ENCODE measurements around the gene RASGRF1.

DNA sequence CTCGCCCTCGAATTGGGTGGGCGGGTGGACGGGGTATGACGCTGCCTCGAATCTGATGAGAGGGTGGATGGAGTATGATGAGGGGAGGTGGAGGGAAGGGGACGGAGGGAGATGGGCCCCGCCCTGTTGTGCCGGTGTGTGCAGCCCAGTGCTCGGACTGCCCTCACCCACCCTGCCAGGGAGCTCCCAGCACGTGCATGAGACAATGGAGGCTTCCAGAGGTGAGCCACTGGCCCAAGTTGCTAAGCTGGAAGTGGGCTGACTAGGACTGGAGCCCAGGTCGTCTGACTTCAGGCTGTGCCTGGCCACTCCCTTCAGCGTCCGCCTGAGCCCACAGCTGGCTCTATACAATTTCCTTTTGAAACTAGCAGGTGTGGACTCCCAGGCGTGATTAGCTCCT lies 98.7 kb downstream of the RASGRF1 start:
- TF ChIP-seq, protein P1, sequence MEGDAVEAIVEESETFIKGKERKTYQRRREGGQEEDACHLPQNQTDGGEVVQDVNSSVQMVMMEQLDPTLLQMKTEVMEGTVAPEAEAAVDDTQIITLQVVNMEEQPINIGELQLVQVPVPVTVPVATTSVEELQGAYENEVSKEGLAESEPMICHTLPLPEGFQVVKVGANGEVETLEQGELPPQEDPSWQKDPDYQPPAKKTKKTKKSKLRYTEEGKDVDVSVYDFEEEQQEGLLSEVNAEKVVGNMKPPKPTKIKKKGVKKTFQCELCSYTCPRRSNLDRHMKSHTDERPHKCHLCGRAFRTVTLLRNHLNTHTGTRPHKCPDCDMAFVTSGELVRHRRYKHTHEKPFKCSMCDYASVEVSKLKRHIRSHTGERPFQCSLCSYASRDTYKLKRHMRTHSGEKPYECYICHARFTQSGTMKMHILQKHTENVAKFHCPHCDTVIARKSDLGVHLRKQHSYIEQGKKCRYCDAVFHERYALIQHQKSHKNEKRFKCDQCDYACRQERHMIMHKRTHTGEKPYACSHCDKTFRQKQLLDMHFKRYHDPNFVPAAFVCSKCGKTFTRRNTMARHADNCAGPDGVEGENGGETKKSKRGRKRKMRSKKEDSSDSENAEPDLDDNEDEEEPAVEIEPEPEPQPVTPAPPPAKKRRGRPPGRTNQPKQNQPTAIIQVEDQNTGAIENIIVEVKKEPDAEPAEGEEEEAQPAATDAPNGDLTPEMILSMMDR (IDR thresholded peaks at IDR 0.05) = no peak
- no peak for TF ChIP-seq POLR2AphosphoS5 (IDR thresholded peaks at IDR 0.05)
